Body of pancreas (tissue), 4 donors: Measurements from ENCODE around the gene RPTOR. TPM values are rescaled to one million over a fixed set of nuclear protein-coding genes. Genes with fewer than 3 reads are reported as not detected.

Experiments
- ATAC-seq: fragments of 150-250 bp; one replicate; pipeline ENCODE4 v1.9.1; 2016
- DNase-seq, 4 donors: peaks; one replicate each; pipeline ENCODE4 v3.0.0-alpha.2; 2019
- H3K27ac ChIP-seq, 4 donors: fragments of 200-600 bp; sonication (generic); 1 replicate in 3 of 4; 2 replicates in 1 of 4; pipeline versions ENCODE4 v1.5.1 to v1.6.1; 2016 to 2019; ENCODE audit warnings: mild to moderate bottlenecking in 1 of 4, mixed read lengths in 1 of 4, moderate library complexity in 1 of 4
- H3K27me3 ChIP-seq, 2 donors: fragments of 200-600 bp; sonication (generic); one replicate each; pipeline ENCODE4 v1.6.0; 2016; ENCODE audit warnings: mild to moderate bottlenecking in 1 of 2
- H3K36me3 ChIP-seq, 2 donors: fragments of 200-600 bp; sonication (generic); replicated peaks in 1 of 2; 2 replicates each; pipeline ENCODE4 v1.5.1; 2016; ENCODE audit warnings: low read depth in 2 of 2; ENCODE audit not compliant: insufficient read depth in 1 of 2
- H3K4me1 ChIP-seq: fragments of 200-600 bp; sonication (generic); one replicate; pipeline ENCODE4 v1.6.0; 2016
- H3K4me3 ChIP-seq, 2 donors: fragments of 200-600 bp; sonication (generic); 1 replicate in 1 of 2; 2 replicates in 1 of 2; pipeline ENCODE4 v1.5.1; 2016 to 2019
- H3K9me3 ChIP-seq, 3 donors: fragments of 200-600 bp; sonication (generic); 1 replicate in 2 of 3; 2 replicates in 1 of 3; pipeline ENCODE4 v1.5.1; 2016
- CTCF ChIP-seq, 7 experiments: fragments of 450-650 bp in 4 of 7; fragments of 200-600 bp in 3 of 7; sonication (generic) in 3 of 7; IDR thresholded peaks; one replicate each; pipeline ENCODE4 v1.5.1; 2016 to 2019; ENCODE audit warnings: antibody characterized with exemption in 7 of 7
- POLR2A ChIP-seq, 3 donors: fragments of 450-650 bp; IDR thresholded peaks; one replicate each; pipeline ENCODE4 v1.6.1; 2016; ENCODE audit warnings: antibody characterized with exemption in 3 of 3, mild to moderate bottlenecking in 2 of 3
- WGBS, 2 donors: methylation state at CpG; one replicate each; pipeline ENCODE4 v1.1.5; 2017; 5-methylcytosine and 5-hydroxymethylcytosine counted together
- intact Hi-C: fragments of 100-400 bp; cut with DNase I; formaldehyde crosslinking; loops from one replicate; pipeline ENCODE4 v1.15.1; 2023
- total RNA-seq, 2 donors: library from RNA; depleted of rRNA; stranded (reverse); fragments of >200 nt; gene quantifications; one replicate each; pipeline ENCODE4 v1.1.0, GENCODE V29; 2016

RPTOR gene
- total RNA-seq, 2 donors from 2014 or later: 22.3 to 34.3 TPM

- WGBS, 2 donors: 93 to 98% methylated on average over 18 to 24 of the region's 24 CpGs
- Histone ChIP-seq H3K36me3 (no peaks in the 10 kb centered on the region), H3K4me3 (no peak overlapping the region), H3K9me3 (no peaks in the 10 kb centered on the region), H3K4me1 (no peaks in the 10 kb centered on the region), H3K27ac (no peak overlapping the region), H3K27me3 (no peaks in the 10 kb centered on the region)
- TF ChIP-seq POLR2A (IDR thresholded peaks at IDR 0.05): no peak
- no peak for TF ChIP-seq CTCF (IDR thresholded peaks at IDR 0.05)
- intact Hi-C loops: no loop called here
- no peak for DNase-seq
- ATAC-seq: no peak
Observed at GRCh38 chr17:80779336-80779735, 234.7 kb downstream of the RPTOR start.

GRCh38 chr17:80779961-80780380 is 235.3 kb downstream of the RPTOR start:
- DNase-seq (peak in 2 of 4 donors; percentile 23 to 50), ATAC-seq (peak; percentile 48)
- no peak for TF ChIP-seq CTCF (IDR thresholded peaks at IDR 0.05)
- no peak for TF ChIP-seq POLR2A (IDR thresholded peaks at IDR 0.05)
- 63 to 75% methylated on average over 16 of the region's 16 CpGs for WGBS, 2 donors
- Histone ChIP-seq H3K27me3 (no peaks in the 10 kb centered on the region), H3K36me3 (no peaks in the 10 kb centered on the region), H3K27ac (peak overlapping the region in 1 of 4 donors; percentile 38), H3K4me1 (no peaks in the 10 kb centered on the region), H3K9me3 (no peaks in the 10 kb centered on the region), H3K4me3 (no peak overlapping the region)
- intact Hi-C loops: no loop called here

GRCh38 chr17:80780381-80781198 is 236.0 kb downstream of the RPTOR start:
- no peaks in the 10 kb centered on the region for H3K27me3 ChIP-seq
- H3K4me3 ChIP-seq: no peak overlapping the region
- H3K27ac ChIP-seq: peak overlapping the region in 1 of 4 donors; percentile 38
- DNase-seq (no peak), ATAC-seq (peak; percentile 42)
- intact Hi-C loops: no loop called here
- H3K4me1 ChIP-seq: no peaks in the 10 kb centered on the region
- WGBS, 2 donors: 69 to 80% methylated on average over 19 of the region's 19 CpGs
- H3K36me3 ChIP-seq: no peaks in the 10 kb centered on the region
- no peaks in the 10 kb centered on the region for H3K9me3 ChIP-seq
- no peak for TF ChIP-seq CTCF (IDR thresholded peaks at IDR 0.05)
- TF ChIP-seq POLR2A (IDR thresholded peaks at IDR 0.05): no peak

GRCh38 chr17:80781211-80781610 is 236.6 kb downstream of the RPTOR start:
- intact Hi-C loops: no loop called here
- no peak for ATAC-seq
- Histone ChIP-seq H3K36me3 (no peaks in the 10 kb centered on the region), H3K4me3 (no peak overlapping the region), H3K27ac (peak overlapping the region in 1 of 4 donors; percentile 15), H3K9me3 (no peaks in the 10 kb centered on the region), H3K4me1 (no peaks in the 10 kb centered on the region), H3K27me3 (no peaks in the 10 kb centered on the region)
- no peak for DNase-seq
- 80 to 85% methylated on average over 13 of the region's 13 CpGs for WGBS, 2 donors
- TF ChIP-seq CTCF (IDR thresholded peaks at IDR 0.05): no peak
- TF ChIP-seq POLR2A (IDR thresholded peaks at IDR 0.05): no peak
